WERI-Rb-1 (cell line): ENCODE measurements around the gene ERGIC2.

Experiments used
- DNase-seq: peaks from one replicate; pipeline ENCODE4 v3.0.0-alpha.2; 2020
- H3K27ac ChIP-seq: fragments of 250-450 bp; sonication (Bioruptor Pico); 2 replicates; pipeline ENCODE4 v1.5.1; 2020; ENCODE audit warnings: mild to moderate bottlenecking, moderate library complexity
- H3K27me3 ChIP-seq: fragments of 250-450 bp; sonication (Bioruptor Pico); 2 replicates; pipeline ENCODE4 v1.5.1; 2021; ENCODE audit warnings: mild to moderate bottlenecking, low read depth, moderate library complexity; ENCODE audit not compliant: insufficient read depth, severe bottlenecking
- H3K36me3 ChIP-seq: fragments of 250-450 bp; sonication (Bioruptor Pico); 2 replicates; pipeline ENCODE4 v1.5.1; 2020; ENCODE audit warnings: mild to moderate bottlenecking, moderate library complexity
- H3K4me3 ChIP-seq: 2 replicates; pipeline ENCODE4 v1.5.1; 2011; ENCODE audit warnings: low read depth, mild to moderate bottlenecking, control low read depth, low read length
- H3K9me3 ChIP-seq: fragments of 250-450 bp; sonication (Bioruptor Pico); 2 replicates; pipeline ENCODE4 v1.5.1; 2021; ENCODE audit warnings: mild to moderate bottlenecking, moderate library complexity; ENCODE audit not compliant: severe bottlenecking
- CTCF ChIP-seq: IDR thresholded peaks from 2 replicates; pipeline ENCODE4 v1.5.1; 2011; ENCODE audit warnings: low read depth, mild to moderate bottlenecking, control low read depth, inconsistent platforms, low read length

Gene ERGIC2

GRCh38 chr12:29317556-29318363 lies 63.2 kb downstream of the ERGIC2 start:
- DNase-seq = peak; percentile 51
- H3K27me3 ChIP-seq = no peaks in the 10 kb centered on the region
- H3K9me3 ChIP-seq = no peaks in the 10 kb centered on the region
- peak; percentile 95 for TF ChIP-seq CTCF
- no peak overlapping the region for H3K27ac ChIP-seq
- H3K36me3 ChIP-seq = no peaks in the 10 kb centered on the region
- H3K4me3 ChIP-seq = no peak overlapping the region

GRCh38 chr12:29316752-29317151 lies 64.2 kb downstream of the ERGIC2 start:
- H3K9me3 ChIP-seq = no peaks in the 10 kb centered on the region
- no peak for DNase-seq
- H3K4me3 ChIP-seq = no peak overlapping the region
- H3K36me3 ChIP-seq = no peaks in the 10 kb centered on the region
- TF ChIP-seq CTCF = no peak
- no peak overlapping the region for H3K27ac ChIP-seq
- no peaks in the 10 kb centered on the region for H3K27me3 ChIP-seq

GRCh38 chr12:29314416-29314815 lies 66.6 kb downstream of the ERGIC2 start:
- H3K4me3 ChIP-seq = no peak overlapping the region
- H3K36me3 ChIP-seq = no peaks in the 10 kb centered on the region
- H3K27me3 ChIP-seq = no peaks in the 10 kb centered on the region
- no peak for TF ChIP-seq CTCF
- H3K27ac ChIP-seq = no peak overlapping the region
- DNase-seq = peak; percentile 72
- H3K9me3 ChIP-seq = no peaks in the 10 kb centered on the region

GRCh38 chr12:29310899-29311298 lies 70.1 kb downstream of the ERGIC2 start:
- Histone ChIP-seq H3K27ac (no peak overlapping the region), H3K9me3 (no peaks in the 10 kb centered on the region), H3K4me3 (no peak overlapping the region), H3K36me3 (no peaks in the 10 kb centered on the region), H3K27me3 (no peaks in the 10 kb centered on the region)
- TF ChIP-seq CTCF = no peak
- no peak for DNase-seq

GRCh38 chr12:29309320-29309902 lies 71.6 kb downstream of the ERGIC2 start:
- Histone ChIP-seq H3K36me3 (no peaks in the 10 kb centered on the region), H3K27ac (no peak overlapping the region), H3K4me3 (no peak overlapping the region), H3K27me3 (no peaks in the 10 kb centered on the region), H3K9me3 (no peaks in the 10 kb centered on the region)
- no peak for DNase-seq
- no peak for TF ChIP-seq CTCF

GRCh38 chr12:29306682-29307081 lies 74.3 kb downstream of the ERGIC2 start:
- H3K36me3 ChIP-seq = no peaks in the 10 kb centered on the region
- no peak for DNase-seq
- H3K27ac ChIP-seq = no peak overlapping the region
- TF ChIP-seq CTCF = no peak
- no peaks in the 10 kb centered on the region for H3K27me3 ChIP-seq
- no peaks in the 10 kb centered on the region for H3K9me3 ChIP-seq
- no peak overlapping the region for H3K4me3 ChIP-seq
